Measurements from ENCODE around the gene HERPUD1. TPM values are rescaled to one million over a fixed set of nuclear protein-coding genes. Genes with fewer than 3 reads are reported as not detected.
A peak's percentile ranks its signal among the peaks of the same experiment; 100 is the strongest.

The HERPUD1 gene
- total and polyA plus RNA-seq, 2 of the 13 experiments (the other 11 are each of a cell fraction or from before 2014, with no cell fraction given), result 96.2 to 323 TPM

DNA sequence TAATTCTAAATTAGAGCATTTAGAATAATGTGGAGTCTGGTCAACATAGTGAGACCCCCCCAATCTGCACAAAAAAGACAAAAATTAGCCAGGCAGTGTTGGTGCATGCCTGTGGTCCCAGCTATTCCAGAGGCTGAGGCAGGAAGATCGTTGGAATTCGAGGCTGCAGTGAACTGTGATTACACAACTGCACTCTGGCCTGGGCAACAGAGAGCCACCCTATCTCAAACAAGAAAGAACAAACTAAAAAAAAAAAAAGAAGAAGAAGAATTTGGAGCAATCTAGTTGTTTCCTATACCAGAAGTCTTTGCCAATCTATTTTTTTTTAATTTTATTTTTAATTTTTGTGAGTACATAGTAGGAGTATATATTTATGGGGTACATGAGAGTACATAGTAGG, 35.8 kb downstream of the HERPUD1 start (continued):
- TF ChIP-seq, protein P1, sequence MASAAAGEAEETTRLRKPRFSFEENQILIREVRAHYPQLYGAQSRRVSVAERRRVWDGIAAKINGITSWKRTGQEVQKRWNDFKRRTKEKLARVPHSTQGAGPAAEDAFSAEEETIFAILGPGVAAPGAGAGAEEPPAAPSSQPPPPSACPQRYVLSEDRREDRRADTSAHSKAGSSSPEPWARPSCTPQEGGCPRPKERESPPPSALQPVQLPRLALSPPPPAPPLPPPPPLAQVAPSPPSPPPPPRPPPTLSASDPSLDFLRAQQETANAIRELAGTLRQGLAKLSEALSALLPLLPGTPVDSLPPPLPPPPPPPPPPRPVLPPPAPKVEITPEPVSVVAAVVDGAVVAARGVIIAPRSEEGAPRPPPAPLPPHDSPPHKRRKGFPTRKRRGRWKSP (CRISPR knock-in tag; IDR thresholded peaks at IDR 0.05), result peak; percentile 52; the same call in 1 of the 2 replicates
- TF ChIP-seq TARDBP (CRISPR knock-in tag; IDR thresholded peaks at IDR 0.05), result peak; percentile 55; the same call in 1 of the 2 replicates
- TF ChIP-seq, protein P2, sequence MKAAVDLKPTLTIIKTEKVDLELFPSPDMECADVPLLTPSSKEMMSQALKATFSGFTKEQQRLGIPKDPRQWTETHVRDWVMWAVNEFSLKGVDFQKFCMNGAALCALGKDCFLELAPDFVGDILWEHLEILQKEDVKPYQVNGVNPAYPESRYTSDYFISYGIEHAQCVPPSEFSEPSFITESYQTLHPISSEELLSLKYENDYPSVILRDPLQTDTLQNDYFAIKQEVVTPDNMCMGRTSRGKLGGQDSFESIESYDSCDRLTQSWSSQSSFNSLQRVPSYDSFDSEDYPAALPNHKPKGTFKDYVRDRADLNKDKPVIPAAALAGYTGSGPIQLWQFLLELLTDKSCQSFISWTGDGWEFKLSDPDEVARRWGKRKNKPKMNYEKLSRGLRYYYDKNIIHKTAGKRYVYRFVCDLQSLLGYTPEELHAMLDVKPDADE (CRISPR knock-in tag; IDR thresholded peaks at IDR 0.05), result no peak
- TF ChIP-seq KLF15 (CRISPR knock-in tag; IDR thresholded peaks at IDR 0.05; ENCODE audit: borderline replicate concordance), result no peak
- TF ChIP-seq SCMH1 (CRISPR knock-in tag; IDR thresholded peaks at IDR 0.05; ENCODE audit: borderline replicate concordance), result no peak
- no peak for TF ChIP-seq NCOA1 (CRISPR knock-in tag; IDR thresholded peaks at IDR 0.05)
- TF ChIP-seq ZBTB1 (CRISPR knock-in tag; IDR thresholded peaks at IDR 0.05; ENCODE audit: borderline replicate concordance), result no peak
- TF ChIP-seq EED (CRISPR knock-in tag; IDR thresholded peaks at IDR 0.05), result no peak
- TF ChIP-seq, protein P3, sequence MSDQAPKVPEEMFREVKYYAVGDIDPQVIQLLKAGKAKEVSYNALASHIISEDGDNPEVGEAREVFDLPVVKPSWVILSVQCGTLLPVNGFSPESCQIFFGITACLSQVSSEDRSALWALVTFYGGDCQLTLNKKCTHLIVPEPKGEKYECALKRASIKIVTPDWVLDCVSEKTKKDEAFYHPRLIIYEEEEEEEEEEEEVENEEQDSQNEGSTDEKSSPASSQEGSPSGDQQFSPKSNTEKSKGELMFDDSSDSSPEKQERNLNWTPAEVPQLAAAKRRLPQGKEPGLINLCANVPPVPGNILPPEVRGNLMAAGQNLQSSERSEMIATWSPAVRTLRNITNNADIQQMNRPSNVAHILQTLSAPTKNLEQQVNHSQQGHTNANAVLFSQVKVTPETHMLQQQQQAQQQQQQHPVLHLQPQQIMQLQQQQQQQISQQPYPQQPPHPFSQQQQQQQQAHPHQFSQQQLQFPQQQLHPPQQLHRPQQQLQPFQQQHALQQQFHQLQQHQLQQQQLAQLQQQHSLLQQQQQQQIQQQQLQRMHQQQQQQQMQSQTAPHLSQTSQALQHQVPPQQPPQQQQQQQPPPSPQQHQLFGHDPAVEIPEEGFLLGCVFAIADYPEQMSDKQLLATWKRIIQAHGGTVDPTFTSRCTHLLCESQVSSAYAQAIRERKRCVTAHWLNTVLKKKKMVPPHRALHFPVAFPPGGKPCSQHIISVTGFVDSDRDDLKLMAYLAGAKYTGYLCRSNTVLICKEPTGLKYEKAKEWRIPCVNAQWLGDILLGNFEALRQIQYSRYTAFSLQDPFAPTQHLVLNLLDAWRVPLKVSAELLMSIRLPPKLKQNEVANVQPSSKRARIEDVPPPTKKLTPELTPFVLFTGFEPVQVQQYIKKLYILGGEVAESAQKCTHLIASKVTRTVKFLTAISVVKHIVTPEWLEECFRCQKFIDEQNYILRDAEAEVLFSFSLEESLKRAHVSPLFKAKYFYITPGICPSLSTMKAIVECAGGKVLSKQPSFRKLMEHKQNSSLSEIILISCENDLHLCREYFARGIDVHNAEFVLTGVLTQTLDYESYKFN (CRISPR knock-in tag; conservative IDR thresholded peaks at IDR 0.05), result peak; percentile 80
- no peak for TF ChIP-seq TAF15 (IDR thresholded peaks at IDR 0.05; ENCODE audit: low read depth, low read length, poor library complexity, severe bottlenecking)
- peak; percentile 58; the same call in 1 of the 2 replicates for TF ChIP-seq HDAC1 (CRISPR knock-in tag; IDR thresholded peaks at IDR 0.05)
- peak; percentile 71 for TF ChIP-seq ZMYM4 (CRISPR knock-in tag; IDR thresholded peaks at IDR 0.05)
- TF ChIP-seq ETV6 (CRISPR knock-in tag; conservative IDR thresholded peaks at IDR 0.05), result no peak
- TF ChIP-seq, protein P4, sequence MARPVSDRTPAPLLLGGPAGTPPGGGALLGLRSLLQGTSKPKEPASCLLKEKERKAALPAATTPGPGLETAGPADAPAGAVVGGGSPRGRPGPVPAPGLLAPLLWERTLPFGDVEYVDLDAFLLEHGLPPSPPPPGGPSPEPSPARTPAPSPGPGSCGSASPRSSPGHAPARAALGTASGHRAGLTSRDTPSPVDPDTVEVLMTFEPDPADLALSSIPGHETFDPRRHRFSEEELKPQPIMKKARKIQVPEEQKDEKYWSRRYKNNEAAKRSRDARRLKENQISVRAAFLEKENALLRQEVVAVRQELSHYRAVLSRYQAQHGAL (CRISPR knock-in tag; IDR thresholded peaks at IDR 0.05; ENCODE audit: not compliant biosample characterization), result no peak
- TF ChIP-seq, protein P5, sequence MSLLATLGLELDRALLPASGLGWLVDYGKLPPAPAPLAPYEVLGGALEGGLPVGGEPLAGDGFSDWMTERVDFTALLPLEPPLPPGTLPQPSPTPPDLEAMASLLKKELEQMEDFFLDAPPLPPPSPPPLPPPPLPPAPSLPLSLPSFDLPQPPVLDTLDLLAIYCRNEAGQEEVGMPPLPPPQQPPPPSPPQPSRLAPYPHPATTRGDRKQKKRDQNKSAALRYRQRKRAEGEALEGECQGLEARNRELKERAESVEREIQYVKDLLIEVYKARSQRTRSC (CRISPR knock-in tag; IDR thresholded peaks at IDR 0.05; ENCODE audit: low read depth), result no peak
- TF ChIP-seq ZNF747 (CRISPR knock-in tag; IDR thresholded peaks at IDR 0.05; ENCODE audit: borderline replicate concordance), result no peak
- TF ChIP-seq, protein P6, sequence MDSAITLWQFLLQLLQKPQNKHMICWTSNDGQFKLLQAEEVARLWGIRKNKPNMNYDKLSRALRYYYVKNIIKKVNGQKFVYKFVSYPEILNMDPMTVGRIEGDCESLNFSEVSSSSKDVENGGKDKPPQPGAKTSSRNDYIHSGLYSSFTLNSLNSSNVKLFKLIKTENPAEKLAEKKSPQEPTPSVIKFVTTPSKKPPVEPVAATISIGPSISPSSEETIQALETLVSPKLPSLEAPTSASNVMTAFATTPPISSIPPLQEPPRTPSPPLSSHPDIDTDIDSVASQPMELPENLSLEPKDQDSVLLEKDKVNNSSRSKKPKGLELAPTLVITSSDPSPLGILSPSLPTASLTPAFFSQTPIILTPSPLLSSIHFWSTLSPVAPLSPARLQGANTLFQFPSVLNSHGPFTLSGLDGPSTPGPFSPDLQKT (CRISPR knock-in tag; IDR thresholded peaks at IDR 0.05; ENCODE audit: borderline replicate concordance), result no peak
- TF ChIP-seq YEATS2 (CRISPR knock-in tag; IDR thresholded peaks at IDR 0.05; ENCODE audit: borderline replicate concordance), result peak; percentile 55; the same call in 1 of the 2 replicates
- no peak for TF ChIP-seq ZNF772 (CRISPR knock-in tag; IDR thresholded peaks at IDR 0.05)
- TF ChIP-seq ZNF850 (CRISPR knock-in tag; conservative IDR thresholded peaks at IDR 0.05), result no peak
- TF ChIP-seq ZIK1 (CRISPR knock-in tag; IDR thresholded peaks at IDR 0.05; ENCODE audit: borderline replicate concordance, low read depth), result no peak
- TF ChIP-seq ZNF331 (CRISPR knock-in tag; IDR thresholded peaks at IDR 0.05), result peak; percentile 57
